Stimulated activated CD4-positive, alpha-beta T cell treated with anti-CD3 and anti-CD28 coated beads, Interleukin-2, amount 100 ng/mL, for 48 hours (primary cell): ENCODE measurements around the gene STS.

Experiments
- DNase-seq, 2 donors: peaks; one replicate each; pipeline ENCODE4 v3.0.0-alpha.2; 2020

The STS gene

DNA sequence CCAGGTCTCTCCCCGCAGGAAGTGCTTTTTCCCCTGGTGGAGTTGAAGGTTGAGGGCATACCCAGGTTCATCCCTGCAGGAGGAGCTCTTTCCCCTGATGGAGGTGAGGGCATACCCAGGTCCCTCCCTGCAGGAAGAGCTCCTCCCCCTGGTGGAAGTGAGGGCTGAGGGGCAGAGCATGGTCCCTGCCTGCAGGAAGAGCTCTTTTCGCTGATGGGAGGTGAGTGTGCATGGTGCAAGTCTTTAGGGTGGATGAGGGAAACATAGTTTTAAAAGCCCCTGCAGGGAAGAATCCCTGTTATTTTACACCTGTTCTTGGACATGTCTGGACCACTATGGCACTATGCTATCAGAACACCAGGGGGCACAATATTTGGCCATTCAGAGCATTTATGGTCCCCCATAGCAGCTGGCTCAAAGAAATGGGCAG, 44.2 kb downstream of the STS start:
- DNase-seq, result no peak

DNA sequence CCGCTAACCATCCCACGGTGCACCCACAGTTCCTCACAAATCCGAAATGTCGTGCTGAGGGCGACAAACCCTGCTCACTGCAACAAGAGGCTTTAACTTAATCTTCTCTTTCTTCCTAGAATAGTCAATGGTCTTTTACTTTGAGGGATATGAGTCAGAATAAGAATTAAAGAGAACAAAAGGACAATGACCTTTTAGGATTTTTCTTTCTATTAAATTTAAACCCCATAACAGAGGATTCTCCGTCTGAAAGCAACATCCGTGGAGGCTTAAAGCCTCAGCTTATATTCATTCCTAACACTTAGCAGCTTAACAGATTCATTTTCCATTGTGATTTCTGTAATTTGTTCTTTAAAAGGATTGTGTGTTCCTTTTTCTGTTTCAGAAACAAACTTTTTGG, 45.4 kb downstream of the STS start:
- no peak for DNase-seq

DNA sequence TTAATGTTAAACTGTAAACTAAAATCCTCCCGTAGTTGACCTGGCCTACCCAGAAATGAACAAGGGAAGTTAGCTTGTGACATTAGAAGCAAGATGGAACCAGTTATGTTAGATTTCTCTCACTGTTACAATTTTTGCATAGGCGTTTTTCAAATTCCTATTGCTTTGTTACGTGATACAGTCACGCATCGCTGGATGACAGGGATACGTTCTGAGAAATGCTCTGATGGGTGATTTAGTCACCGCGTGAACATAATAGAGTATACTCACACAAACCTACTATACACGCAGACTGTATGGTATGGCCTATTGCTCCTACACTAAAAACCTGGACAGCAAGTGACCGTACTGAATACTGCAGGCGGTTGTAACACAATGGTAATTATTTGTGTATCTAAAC, 47.1 kb downstream of the STS start:
- DNase-seq, result no peak
